H9 (cell line): Measurements from ENCODE around the gene IQCE. TPM values are rescaled to one million over a fixed set of nuclear protein-coding genes. Genes with fewer than 3 reads are reported as not detected.

Source experiments
- DNase-seq: peaks from one replicate; pipeline ENCODE4 v3.0.0-alpha.2; 2017
- H2AFZ ChIP-seq: one replicate; pipeline ENCODE4 v1.6.1; 2013; ENCODE audit warnings: mild to moderate bottlenecking, low read length, control low read depth, moderate library complexity
- H2AK5ac ChIP-seq: 2 replicates; pipeline ENCODE4 v1.6.1; 2013; ENCODE audit warnings: low read length, control low read depth, mixed read lengths; ENCODE audit not compliant: insufficient read length
- H2BK120ac ChIP-seq: one replicate; pipeline ENCODE4 v1.6.1; 2013; ENCODE audit warnings: low read depth, mild to moderate bottlenecking, low read length, control low read depth, inconsistent platforms; ENCODE audit not compliant: poor library complexity, severe bottlenecking
- H2BK12ac ChIP-seq: 2 replicates; pipeline ENCODE4 v1.6.1; 2013; ENCODE audit warnings: low read length, control low read depth, mixed read lengths, low read depth; ENCODE audit not compliant: insufficient read length
- H2BK15ac ChIP-seq: 2 replicates; pipeline ENCODE4 v1.6.1; 2013; ENCODE audit warnings: low read depth, low read length, control low read depth
- H2BK20ac ChIP-seq: one replicate; pipeline ENCODE4 v1.6.1; 2013; ENCODE audit warnings: low read depth, mild to moderate bottlenecking, low read length, control low read depth, inconsistent platforms; ENCODE audit not compliant: poor library complexity, severe bottlenecking
- H2BK5ac ChIP-seq: 2 replicates; pipeline ENCODE4 v1.6.1; 2013; ENCODE audit warnings: low read length, control low read depth, mixed read lengths; ENCODE audit not compliant: insufficient read length
- H3K14ac ChIP-seq: 2 replicates; pipeline ENCODE4 v1.6.1; 2013; ENCODE audit warnings: low read length, control low read depth; ENCODE audit not compliant: insufficient read depth
- H3K18ac ChIP-seq: 2 replicates; pipeline ENCODE4 v1.6.1; 2013; ENCODE audit warnings: low read depth, mild to moderate bottlenecking, mixed read lengths, low read length, control low read depth; ENCODE audit not compliant: insufficient read length
- H3K23ac ChIP-seq: 2 replicates; pipeline ENCODE4 v1.6.1; 2013; ENCODE audit warnings: low read length, control low read depth, mixed read lengths, low read depth; ENCODE audit not compliant: insufficient read length
- H3K23me2 ChIP-seq: 2 replicates; pipeline ENCODE4 v1.6.1; 2013; ENCODE audit warnings: low read depth, mild to moderate bottlenecking, mixed read lengths, low read length, control low read depth; ENCODE audit not compliant: insufficient read length, poor library complexity, severe bottlenecking
- H3K27ac ChIP-seq: 2 replicates; pipeline ENCODE4 v1.5.1; 2013; ENCODE audit warnings: low read length, control low read depth, mixed read lengths, low read depth; ENCODE audit not compliant: insufficient read length
- H3K27me3 ChIP-seq: 2 replicates; pipeline ENCODE4 v1.6.1; 2013; ENCODE audit warnings: low read length, control low read depth, inconsistent platforms; ENCODE audit not compliant: insufficient read depth
- H3K4ac ChIP-seq: 2 replicates; pipeline ENCODE4 v1.6.1; 2013; ENCODE audit warnings: low read depth, mild to moderate bottlenecking, control low read depth, inconsistent platforms, low read length, moderate library complexity
- H3K4me1 ChIP-seq: 2 replicates; pipeline ENCODE4 v1.6.1; 2013; ENCODE audit warnings: low read length, control low read depth, inconsistent platforms; ENCODE audit not compliant: insufficient read depth
- H3K4me2 ChIP-seq: 2 replicates; pipeline ENCODE4 v1.6.1; 2013; ENCODE audit warnings: low read length, control low read depth, mixed read lengths; ENCODE audit not compliant: insufficient read length, insufficient read depth
- H3K56ac ChIP-seq: 2 replicates; pipeline ENCODE4 v1.6.1; 2013; ENCODE audit warnings: low read depth, mild to moderate bottlenecking, mixed read lengths, low read length, control low read depth; ENCODE audit not compliant: insufficient read length
- H3K79me1 ChIP-seq: 2 replicates; pipeline ENCODE4 v1.6.1; 2013; ENCODE audit warnings: low read depth, mild to moderate bottlenecking, moderate library complexity, low read length, control low read depth, inconsistent platforms; ENCODE audit not compliant: insufficient read depth, poor library complexity, severe bottlenecking
- H3K79me2 ChIP-seq: 2 replicates; pipeline ENCODE4 v1.6.1; 2013; ENCODE audit warnings: low read length, control low read depth, inconsistent platforms; ENCODE audit not compliant: insufficient read depth
- H3K9ac ChIP-seq: 2 replicates; pipeline ENCODE4 v1.6.1; 2013; ENCODE audit warnings: low read length, control low read depth, mixed read lengths; ENCODE audit not compliant: insufficient read length; ENCODE audit errors: extremely low read depth
- H3K9me3 ChIP-seq: one replicate; pipeline ENCODE4 v1.6.1; 2013; ENCODE audit warnings: low read depth, low read length, inconsistent platforms; ENCODE audit not compliant: control insufficient read depth
- H3T11ph ChIP-seq: one replicate; pipeline ENCODE4 v1.6.1; 2013; ENCODE audit warnings: mild to moderate bottlenecking, low read length, control low read depth, inconsistent platforms
- H4K20me1 ChIP-seq: one replicate; pipeline ENCODE4 v1.6.1; 2013; ENCODE audit not compliant: control insufficient read depth, insufficient read length, insufficient read depth
- H4K5ac ChIP-seq: 2 replicates; pipeline ENCODE4 v1.6.1; 2013; ENCODE audit warnings: low read depth, mild to moderate bottlenecking, mixed read lengths, low read length, control low read depth; ENCODE audit not compliant: insufficient read length
- H4K8ac ChIP-seq: replicated peaks from 2 replicates; pipeline ENCODE4 v1.6.1; 2013; ENCODE audit warnings: low read length, control low read depth, mixed read lengths, low read depth; ENCODE audit not compliant: insufficient read length
- H4K91ac ChIP-seq: 2 replicates; pipeline ENCODE4 v1.6.1; 2013; ENCODE audit warnings: low read depth, mild to moderate bottlenecking, moderate library complexity, mixed read lengths, low read length, control low read depth; ENCODE audit not compliant: insufficient read length
- H3K27ac Mint-ChIP-seq, 3 experiments: 2 replicates in 2 of 3; 3 replicates in 1 of 3; pipeline ENCODE4 v1.8.0; 2020 to 2021; ENCODE audit warnings: mixed read lengths in 3 of 3, mild to moderate bottlenecking in 1 of 3, moderate library complexity in 1 of 3
- H3K27me3 Mint-ChIP-seq: 2 replicates; pipeline ENCODE4 v1.8.0; 2021; ENCODE audit warnings: low read depth, mild to moderate bottlenecking, moderate library complexity, mixed read lengths
- H3K36me3 Mint-ChIP-seq, 3 experiments: 2 replicates in 2 of 3; 3 replicates in 1 of 3; pipeline ENCODE4 v1.8.0; 2020 to 2021; ENCODE audit warnings: low read depth in 3 of 3, mixed read lengths in 3 of 3; ENCODE audit not compliant: insufficient read depth in 1 of 3
- H3K4me1 Mint-ChIP-seq, 2 experiments: 2 replicates each; pipeline ENCODE4 v1.8.0; 2020; ENCODE audit warnings: mixed read lengths in 2 of 2
- H3K4me3 Mint-ChIP-seq, 2 experiments: 2 replicates in 1 of 2; 3 replicates in 1 of 2; pipeline ENCODE4 v1.8.0; 2020 to 2021; ENCODE audit warnings: mild to moderate bottlenecking in 2 of 2, mixed read lengths in 2 of 2, moderate library complexity in 1 of 2
- H3K9me3 Mint-ChIP-seq, 2 experiments: 2 replicates in 1 of 2; 3 replicates in 1 of 2; pipeline ENCODE4 v1.8.0; 2020; ENCODE audit warnings: mild to moderate bottlenecking in 2 of 2, mixed read lengths in 2 of 2, moderate library complexity in 1 of 2
- CTCF ChIP-seq: fragments of 200-600 bp; sonication (generic); conservative IDR thresholded peaks from 3 replicates; pipeline ENCODE4 v1.8.0; 2021; ENCODE audit warnings: antibody characterized with exemption, mild to moderate bottlenecking
- WGBS: extraction: QIAGEN DNeasy Blood & Tissue Kit; methylation state at CpG from one replicate; pipeline ENCODE4 v1.1.7; 2013; ENCODE audit warnings: missing lambda C conversion rate, low lambda C conversion rate, mixed read lengths; ENCODE audit not compliant: insufficient read length; ENCODE audit errors: extremely low coverage; 5-methylcytosine and 5-hydroxymethylcytosine counted together
- total RNA-seq: library from RNA; stranded (reverse); gene quantifications from 2 replicates; pipeline ENCODE4 v1.2.1, GENCODE V29; 2021

IQCE gene
- total RNA-seq, 1 experiment from 2014 or later: 7.0 TPM

- Mint-ChIP-seq H3K36me3 (peaks cover 23 to 44% (median 39%) of the 10 kb centered on the region in 3 experiments), H3K27me3 (no peaks in the 10 kb centered on the region), H3K9me3 (no peaks in the 10 kb centered on the region), H3K4me3 (no peak overlapping the region), H3K4me1 (peaks cover 0 to 3% of the 10 kb centered on the region in 2 experiments; a peak in 1 of 4 replicates), H3K27ac (peak overlapping the region in 2 of 3 experiments; percentile 39 to 94; a peak in 3 of 7 replicates)
- Histone ChIP-seq H3K56ac (no peak overlapping the region), H4K91ac (no peak overlapping the region), H2AFZ (no peak overlapping the region), H3K9me3 (no peaks in the 10 kb centered on the region), H3T11ph (no peak overlapping the region), H3K18ac (no peak overlapping the region), H3K14ac (no peak overlapping the region), H3K27ac (no peak overlapping the region), H2BK5ac (peak overlapping the region; percentile 84), H3K23me2 (no peaks in the 10 kb centered on the region), H3K23ac (no peak overlapping the region), H3K79me2 (no peaks in the 10 kb centered on the region), H2BK120ac (no peak overlapping the region), H3K79me1 (no peaks in the 10 kb centered on the region), H3K4me2 (no peak overlapping the region), H4K20me1 (no peaks in the 10 kb centered on the region), H4K5ac (peak overlapping the region; percentile 44), H3K27me3 (no peaks in the 10 kb centered on the region), H2BK15ac (no peak overlapping the region), H3K4ac (no peak overlapping the region), H2BK20ac (no peak overlapping the region), H4K8ac (no peak overlapping the region), H3K9ac (no peak overlapping the region), H2BK12ac (no peak overlapping the region), H2AK5ac (no peak overlapping the region), H3K4me1 (no peaks in the 10 kb centered on the region)
- no CpG with 5 or more reads among the region's 28 CpGs for WGBS
- no peak for TF ChIP-seq CTCF
- no peak for DNase-seq
These were observed 93.3 kb downstream of the IQCE start for GRCh38 chr7:2651847-2652735.
